ENCODE results near the gene CCDC160. TPM values are rescaled to one million over a fixed set of nuclear protein-coding genes. Genes with fewer than 3 reads are reported as not detected.
"Not testable (repeated sequence)": the region's sequence is repeated elsewhere in the genome, so short reads cannot be mapped to it uniquely, and the experiment has no call there.

The CCDC160 gene
- total RNA-seq: 0.20 TPM

DNA sequence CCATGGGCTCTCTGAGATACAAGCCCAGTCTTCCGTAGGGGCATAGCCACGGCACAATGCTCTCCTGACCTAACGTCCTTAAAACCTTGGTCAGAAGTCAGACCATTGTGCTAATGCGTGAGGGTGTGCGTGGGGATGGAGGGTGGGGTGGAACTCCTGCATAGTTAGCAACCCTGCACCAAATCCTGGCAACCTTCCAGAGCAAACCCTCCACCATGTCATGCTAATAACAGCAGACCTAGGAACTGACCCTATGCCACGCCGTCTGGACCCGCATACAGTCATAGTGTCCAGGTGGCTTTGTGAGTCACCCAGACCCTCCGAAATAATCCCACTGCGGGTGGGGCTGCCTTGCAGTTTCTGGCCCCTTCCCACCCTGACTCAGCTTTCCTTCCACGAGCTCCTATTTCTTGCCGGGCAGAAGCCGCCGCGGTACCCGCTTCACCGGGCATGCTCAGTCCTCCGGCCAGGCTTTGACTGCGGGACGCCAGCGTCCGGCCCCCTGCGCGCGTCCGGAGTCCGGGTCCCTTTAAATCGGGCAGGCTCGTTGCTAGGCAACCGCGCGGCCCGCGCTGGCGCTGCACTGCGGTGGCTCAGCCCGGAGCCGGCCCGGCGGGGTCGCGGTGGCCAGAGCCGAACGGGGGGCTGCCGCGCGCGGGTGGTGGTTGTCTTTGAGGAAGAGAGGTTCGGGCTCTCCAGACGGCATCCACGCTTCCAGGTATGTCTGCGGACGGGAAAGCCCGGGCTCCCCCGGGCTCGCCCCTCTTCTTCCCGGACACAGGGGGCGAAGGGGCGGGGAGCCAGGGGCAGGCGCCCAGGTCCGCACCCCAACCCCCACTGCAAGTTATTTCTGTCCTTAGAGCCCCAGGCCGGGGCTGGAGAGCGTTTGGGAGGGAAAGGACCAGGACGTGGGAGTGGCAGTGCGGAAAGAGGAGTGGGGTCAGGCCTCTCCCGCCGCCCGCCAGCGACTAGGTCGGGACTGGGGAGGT, at the start of gene CCDC160:
Gene CCDC160, plus strand, starts transcription at position 557 of the 989 bp plus-strand sequence. CDS start 7,619 bp downstream, outside the sequence.
- DNase-seq: no peak

DNA sequence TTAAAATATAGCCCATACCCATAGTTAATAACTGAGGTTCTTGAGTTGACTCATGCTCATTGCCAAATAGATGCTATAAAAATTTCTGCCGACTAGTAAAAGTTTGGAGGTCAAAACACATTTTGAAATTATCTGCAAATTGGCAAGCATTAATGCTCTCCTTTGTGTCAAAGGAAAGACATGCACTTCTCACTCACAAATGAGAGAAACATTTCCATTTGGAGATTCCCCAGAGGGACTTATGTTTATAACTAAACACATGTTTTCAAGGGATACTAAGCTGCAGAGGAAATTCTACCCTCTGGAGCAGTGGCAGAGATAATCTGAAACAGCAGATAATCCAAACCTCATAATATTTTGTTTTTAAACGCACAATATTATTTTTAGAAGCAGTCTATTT, 45.7 kb upstream of the CCDC160 start:
- DNase-seq: peak; percentile 61

DNA sequence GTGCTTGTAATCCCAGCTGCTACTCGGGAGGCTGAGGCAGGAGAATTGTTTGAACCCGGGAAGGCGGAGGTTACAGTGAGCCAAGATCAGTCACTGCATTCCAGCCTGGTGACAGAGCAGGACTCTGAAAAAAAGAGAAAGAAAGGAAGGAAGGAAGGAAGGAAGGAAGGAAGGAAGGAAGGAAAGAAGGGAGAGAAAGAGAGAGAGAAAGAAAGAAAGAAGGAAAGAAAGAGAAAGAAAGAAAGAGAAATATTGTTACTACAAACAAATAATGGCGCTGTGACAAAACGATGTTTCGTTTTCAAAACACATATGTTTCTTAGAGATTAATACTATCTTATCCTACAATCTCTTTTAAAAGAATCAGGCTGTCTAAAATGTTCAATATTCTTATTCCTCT, 42.1 kb upstream of the CCDC160 start:
- DNase-seq: no peak

DNA sequence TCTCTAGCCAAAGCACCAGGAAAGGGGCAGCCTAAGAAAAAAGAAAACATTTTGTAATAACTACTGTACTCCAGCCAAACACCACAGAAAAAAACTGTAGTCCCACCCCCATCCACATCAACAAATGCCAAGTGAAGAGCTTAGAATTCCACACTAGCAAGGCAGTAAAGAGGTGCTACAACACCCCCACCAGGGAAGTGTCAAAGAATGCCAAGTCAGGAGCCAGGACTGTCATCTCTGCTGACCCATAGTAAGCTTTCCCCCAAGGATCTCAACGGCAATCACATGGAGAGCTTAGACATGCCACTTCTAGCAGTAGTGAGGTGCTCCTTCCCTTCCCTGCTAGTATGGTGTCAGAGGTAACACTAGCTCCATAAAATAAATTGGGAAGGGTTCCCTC, 34.4 kb upstream of the CCDC160 start:
- DNase-seq: no peak

DNA sequence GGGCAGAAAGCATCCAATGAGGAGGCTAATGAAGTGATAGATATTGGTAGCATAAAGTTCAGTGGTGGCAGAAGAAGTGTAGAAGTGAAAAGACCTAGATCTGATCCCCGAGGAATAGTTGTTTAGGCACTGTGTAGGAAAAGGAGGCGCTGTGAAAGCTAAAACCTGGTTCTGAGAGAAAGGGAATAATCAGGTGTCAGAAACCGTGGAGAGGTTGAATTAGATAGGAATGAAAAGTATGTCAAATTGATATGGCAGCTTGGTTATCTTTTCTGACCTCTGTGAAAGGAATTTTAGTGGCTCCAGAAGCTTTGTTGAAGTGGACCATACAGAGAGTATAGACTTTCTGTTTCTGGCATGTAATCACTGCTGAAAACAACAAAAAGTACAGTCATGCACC, 30.8 kb upstream of the CCDC160 start:
- no peak for DNase-seq

DNA sequence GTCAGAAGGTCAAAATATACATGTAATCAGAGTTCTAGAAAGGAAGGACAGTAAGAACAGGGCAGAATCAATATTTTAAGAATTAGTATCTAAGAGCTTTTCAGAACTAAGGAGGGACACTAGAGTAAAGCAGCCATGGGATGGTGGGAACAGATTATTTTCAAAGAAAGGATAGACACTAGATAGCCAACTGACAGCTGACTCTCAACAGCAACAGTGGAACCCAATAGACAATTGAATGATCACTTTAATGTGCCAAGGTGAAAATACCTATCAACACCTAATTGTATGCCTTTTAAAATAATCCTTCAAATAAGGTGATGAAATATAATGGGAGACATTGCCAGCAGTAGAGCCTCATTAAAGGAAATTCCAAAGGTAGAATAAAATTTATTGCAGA, 26.5 kb upstream of the CCDC160 start:
- no peak for DNase-seq

DNA sequence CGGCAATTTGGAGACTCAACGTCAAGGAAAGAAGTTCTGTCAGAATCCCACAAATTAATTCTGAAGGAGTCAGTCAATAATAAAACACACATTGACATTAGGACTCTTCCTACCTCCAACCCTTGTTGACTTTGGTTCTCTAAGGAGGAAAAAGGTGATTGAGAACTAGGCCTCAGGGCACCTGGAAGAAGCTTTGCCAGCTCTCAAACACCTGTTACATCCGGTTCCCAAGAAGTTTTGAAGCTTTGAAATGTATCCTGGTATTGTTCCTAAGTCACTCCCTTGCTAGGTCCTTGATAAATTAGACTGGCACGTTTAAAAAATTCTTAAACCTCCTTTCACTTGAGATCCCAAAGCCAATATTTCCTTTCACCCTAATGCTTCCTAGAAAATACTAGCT, 1.7 kb upstream of the CCDC160 start:
- no peak for DNase-seq

DNA sequence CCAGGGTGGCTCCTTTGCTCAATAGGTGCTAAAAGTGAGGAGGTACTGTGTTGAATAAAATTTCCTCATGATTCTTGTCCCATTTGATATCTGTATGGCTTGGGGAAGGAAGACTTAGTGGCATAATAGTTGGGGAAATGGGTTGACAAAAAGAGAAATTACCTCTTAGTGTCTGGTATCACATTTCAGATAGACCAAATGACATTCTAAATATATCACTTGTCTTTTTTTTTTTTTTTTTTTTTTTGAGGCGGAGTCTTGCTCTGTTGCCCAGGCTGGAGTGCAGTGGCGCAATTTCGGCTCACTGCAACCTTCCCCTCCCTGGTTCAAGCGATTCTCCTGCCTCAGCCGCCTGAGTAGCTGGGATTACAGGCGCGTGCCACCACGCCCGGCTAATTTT, 1.2 kb downstream of the CCDC160 start:
- DNase-seq: not testable (repeated sequence)

DNA sequence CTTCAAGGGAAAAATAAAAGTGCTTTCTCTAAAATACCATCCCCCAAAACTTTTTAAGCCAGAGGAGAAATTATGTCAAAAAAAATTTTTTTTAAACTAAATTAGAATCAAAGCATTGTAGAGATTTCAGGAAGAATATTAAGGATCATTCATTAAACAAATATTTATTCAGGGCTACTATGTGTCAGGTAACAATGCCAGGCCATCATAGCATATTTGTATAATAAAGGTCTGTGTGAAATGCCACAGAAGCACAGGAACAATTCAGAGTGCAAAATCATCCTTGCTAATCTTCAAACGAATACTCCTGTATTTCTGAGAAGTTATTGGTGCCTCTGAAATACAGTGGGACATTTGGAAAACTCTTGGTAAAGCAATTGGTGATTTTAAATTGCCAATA, 2.0 kb downstream of the CCDC160 start:
- no peak for DNase-seq

DNA sequence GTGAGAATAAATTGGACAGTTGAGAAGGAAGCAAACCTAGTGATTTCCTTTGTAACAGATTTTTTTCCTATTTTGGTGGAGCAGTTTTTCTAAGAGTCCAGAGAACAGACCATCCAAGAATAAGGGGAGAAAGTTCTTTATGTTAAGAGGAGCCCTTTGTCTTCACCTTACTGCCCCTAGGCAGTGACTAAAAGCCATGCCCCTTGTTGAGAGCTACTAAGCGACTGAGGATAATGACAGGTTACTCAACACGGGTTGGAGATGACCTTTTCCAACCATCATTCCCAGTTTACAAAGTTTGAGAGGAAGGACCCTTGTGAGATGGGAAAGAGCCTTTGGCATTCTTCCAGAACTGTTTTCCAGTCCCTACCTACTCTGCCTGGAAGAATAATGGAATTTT, 3.2 kb downstream of the CCDC160 start:
- no peak for DNase-seq

DNA sequence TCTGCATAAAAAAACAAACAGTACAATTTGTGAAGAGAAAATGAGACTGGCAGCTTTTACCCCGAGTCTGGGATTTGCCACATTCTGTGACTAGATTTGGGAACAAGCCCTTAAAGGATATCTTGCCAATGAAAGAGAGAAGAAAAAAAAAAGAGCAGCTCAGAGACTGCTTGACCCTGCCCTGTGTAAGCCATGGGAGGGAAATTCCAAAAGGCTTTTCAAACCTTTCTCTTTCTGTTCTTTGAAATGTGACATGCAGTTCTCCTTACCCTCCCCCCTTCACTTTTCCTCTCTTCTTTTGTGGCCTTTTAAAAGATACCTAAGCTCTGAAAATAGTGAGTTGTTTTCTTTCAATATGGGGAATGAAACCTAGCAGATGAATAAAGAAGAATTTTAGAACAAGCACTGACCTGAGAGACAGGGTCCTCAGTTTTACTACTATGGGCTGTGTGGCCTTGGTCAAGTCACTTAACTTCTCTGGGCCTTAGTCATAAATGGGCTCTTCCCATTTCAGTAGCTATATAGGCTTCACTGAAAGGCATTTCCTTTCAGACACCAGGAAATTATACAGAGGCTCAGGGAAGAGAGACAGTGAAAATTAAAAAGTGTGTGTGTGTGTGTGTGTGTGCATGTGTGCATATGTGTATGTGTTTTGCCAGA, 5.1 kb downstream of the CCDC160 start:
- no peak for DNase-seq

DNA sequence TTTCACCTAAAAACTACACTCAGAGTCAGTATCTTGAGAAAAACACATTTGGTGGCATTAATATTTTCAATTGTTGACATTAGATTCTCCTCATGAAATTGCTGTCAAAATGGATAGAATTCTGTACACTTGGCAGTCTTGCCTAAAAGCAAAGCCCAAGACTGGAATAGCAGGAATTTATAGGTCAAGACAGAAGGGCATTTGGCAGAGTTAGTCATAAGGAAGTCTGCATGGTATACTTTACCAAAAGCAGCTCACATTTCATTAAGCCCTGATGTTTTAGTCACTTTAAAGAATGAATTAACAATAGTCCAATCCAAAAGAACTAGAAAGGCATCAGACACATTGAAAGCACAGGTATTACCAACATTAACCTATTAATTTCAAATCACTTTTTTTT, 7.1 kb downstream of the CCDC160 start:
- no peak for DNase-seq

DNA sequence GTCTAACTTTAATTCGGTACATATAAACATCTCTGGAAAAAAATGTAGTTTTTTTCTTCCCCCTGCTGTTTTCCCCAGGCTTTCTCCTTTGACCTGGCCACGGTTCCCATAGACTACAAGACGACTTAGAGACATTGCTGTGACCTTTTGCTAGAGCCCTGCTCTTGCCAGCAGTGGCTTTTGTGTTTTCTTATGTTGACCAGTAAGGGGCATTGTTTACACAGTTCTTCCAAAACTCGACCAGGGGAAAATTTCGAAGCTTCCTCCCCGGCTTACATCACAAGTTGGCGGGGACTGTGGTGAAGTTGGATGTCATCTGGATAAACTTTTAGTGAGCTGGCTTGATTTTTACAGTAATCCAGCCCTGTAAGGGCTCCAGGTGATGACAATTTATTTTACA, 9.3 kb downstream of the CCDC160 start:
- no peak for DNase-seq

DNA sequence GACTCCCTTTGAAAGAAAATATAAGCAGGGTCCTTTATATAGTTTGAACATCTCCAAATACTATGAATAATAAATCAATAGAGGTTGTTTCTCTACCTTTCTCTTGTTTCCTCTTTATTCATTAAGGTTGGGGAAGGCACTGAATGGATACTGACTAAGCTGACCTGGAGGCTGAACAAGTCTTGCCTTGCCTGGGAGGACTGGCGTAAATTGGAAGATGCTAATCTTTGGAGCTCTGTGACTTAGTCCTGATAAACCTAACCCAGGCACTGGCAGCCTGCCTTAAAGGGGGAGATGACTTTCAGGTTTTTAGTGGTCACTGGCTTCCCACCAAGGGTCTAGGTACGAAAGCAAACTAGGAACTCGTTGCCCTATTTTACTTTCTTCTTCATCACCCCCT, 10.5 kb downstream of the CCDC160 start:
- DNase-seq: no peak

DNA sequence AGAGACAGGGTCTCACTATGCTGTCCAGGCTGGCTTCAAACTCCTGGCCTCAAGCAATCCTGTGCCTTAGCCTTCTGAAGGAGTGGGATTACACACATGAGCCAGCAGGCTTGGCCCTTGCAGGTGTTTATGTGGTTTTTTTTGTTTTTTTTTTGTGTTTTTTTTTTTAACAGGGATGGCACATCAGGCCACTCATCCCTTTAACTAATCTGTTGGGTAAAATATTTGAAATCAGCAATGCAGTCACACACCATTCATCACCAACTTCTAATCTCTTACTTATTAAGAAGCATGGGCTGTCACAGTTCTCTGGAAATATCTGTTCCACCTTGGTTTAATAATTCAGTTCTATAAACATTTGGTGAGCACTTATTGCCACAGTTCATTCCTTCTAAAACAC, 12.3 kb downstream of the CCDC160 start:
- no peak for DNase-seq

DNA sequence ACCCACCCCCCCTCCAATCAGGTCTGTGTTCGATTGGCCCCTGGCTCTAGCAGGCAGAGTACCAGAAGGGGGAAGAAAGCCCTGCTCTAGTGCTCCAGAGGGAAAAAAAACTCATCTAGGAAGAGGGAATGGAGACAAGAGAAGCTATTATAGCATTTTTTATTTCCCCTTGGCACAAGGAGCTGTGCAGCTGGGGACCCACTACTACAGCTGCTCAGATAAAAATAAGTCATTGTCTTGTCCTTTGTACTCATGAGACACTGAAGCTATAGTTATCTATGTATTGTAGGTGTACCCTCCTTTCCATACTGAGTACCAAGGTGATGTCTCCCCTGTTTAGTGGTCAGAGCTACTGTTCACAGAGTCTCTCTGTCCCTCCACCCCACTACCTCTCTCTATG, 14.3 kb downstream of the CCDC160 start:
- DNase-seq: no peak

DNA sequence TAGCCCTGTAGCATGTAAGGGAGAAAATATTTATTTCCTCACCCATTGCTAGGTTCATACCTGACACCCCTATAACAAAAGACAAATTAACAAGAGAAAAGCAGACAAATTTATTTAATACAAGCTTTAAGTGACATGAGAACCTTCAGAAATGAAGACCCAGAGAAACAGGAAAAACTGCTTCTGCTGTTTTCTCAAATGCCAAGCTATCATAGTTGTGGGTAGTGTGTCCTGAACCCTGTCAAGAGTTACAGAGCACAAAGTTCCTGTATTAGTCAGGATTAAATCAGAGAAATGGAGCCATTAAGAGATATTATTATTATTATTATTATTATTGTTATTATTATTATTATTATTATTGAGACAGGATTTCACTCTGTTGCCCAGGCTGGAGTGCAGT, 17.5 kb downstream of the CCDC160 start:
- DNase-seq: no peak

DNA sequence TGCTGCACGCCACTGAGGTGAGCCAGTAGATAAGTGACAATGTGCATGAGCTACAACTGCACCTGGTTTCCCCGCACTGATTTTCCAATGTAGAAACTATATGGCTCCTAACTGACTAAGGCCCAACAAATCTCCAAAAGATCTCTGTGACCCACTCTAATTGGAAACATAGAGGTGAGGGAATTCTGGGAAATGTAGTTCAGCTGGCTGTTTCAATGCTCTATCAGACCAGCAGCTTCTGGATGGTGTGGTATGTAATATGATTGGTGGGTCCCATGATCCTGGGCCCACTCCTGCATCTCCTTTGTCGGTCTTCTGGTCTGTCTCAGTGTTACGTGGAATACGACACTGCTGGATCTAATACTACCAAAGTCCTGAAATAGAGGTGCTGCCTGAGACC, 18.6 kb downstream of the CCDC160 start:
- no peak for DNase-seq

DNA sequence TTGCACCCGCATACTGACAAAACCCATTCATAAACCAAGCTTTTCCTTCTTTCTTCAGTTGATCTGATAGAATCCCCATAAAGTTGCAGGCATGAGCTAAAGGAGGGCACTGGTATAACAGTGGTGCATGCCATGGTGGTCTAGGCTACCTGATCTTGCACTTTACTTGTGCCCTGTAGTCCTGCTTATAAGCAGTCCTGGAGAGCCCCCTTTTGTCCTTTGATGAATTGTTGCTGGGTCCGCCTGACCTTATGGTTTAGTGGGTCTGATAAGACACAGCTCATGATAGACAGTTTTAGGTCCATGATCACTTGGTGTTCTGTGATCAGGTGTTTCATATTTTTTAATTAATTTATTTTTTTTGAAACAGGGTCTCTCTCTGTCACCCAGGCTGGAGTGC, 19.7 kb downstream of the CCDC160 start:
- DNase-seq: no peak

DNA sequence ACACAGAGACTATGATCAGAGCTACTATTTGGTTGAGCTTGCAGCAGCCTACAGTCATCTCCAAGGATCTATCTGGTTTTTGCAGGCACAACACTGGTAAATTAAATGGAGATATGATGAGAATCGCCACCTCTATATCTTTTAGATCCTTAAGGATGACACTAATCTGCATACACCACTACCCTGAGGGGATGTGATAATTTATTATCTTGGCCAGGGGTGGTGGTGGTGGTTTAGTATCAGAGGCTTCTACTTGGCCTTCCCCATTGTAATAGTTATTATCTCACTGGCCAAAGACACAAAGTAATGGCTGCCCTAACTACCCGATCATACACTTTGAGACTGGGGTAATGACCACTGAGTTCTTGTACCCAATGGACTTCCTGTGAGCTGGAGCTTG, 21.2 kb downstream of the CCDC160 start:
- no peak for DNase-seq

DNA sequence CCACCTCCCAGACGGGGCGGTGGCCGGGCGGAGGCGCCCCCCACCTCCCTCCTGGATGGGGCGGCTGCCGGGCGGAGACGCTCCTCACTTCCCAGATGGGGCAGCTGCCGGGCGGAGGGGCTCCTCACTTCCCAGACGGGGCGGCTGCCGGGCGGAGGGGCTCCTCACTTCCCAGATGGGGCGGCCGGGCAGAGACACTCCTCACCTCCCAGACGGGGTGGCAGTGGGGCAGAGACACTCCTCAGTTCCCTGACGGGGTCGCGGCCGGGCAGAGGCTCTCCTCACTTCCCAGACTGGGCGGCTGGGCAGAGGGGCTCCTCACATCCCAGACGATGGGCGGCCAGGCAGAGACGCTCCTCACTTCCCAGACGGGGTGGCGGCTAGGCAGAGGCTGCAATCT, 49.0 kb downstream of the CCDC160 start:
- DNase-seq: not testable (repeated sequence)

DNA sequence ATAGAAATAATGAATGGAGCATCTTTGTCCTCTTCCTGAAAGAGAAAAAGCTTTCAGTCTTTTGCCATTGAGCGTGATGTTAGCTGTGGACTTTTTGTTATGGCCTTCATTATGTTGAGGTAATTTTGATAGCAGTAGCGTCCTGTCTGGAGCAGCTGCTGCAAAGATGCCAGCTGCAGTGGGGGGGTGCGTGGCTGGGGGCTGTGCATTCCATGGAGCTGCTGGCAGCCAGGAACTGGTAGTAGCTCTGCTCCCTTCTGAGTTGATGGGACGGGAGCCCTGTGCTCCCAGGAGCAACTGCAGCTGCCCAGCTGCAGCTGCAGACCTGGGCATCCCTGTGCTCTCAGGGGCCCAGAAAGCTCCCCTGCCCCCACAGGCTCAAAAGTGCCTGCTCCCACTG, 50.4 kb downstream of the CCDC160 start:
- DNase-seq: no peak

DNA sequence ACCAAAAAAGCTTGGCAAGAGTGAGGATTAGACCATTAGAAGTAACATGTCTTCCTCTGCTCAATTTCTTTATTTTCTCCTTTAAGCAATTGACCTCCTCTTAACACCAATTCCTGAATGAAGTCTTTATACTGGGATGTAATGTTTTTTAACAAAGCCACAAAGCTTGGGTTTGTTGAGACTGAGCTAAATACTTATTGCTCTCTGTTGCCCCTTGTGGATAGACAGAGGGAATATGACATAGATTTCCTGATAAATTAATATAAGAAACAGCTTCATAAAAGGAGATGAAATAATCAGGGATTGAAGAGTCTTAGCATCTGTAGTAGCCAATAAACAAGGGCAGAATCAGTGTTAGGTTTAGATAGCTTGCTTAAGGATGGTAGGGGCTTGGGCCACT, 57.6 kb downstream of the CCDC160 start:
- DNase-seq: no peak

All from skin of body (tissue), 2 donors.